DMS114 treated with DMSO at 0.1 percent for 48 hours (cell line): Measurements from ENCODE around the gene ARFGAP3.

ENCODE experiments used
- DNase-seq: peaks from one replicate; lab custom pipeline; 2025; ENCODE audit not compliant: unreplicated experiment; lab: John Stamatoyannopoulos, UW

The ARFGAP3 gene

GRCh38 chr22:42825796-42826195 lies 31.3 kb downstream of the ARFGAP3 start:
- no peak for DNase-seq

GRCh38 chr22:42821386-42821785 lies 35.7 kb downstream of the ARFGAP3 start:
- no peak for DNase-seq

- no peak for DNase-seq
These were observed 36.9 kb downstream of the ARFGAP3 start for GRCh38 chr22:42820045-42820763.

GRCh38 chr22:42819412-42820044 lies 37.5 kb downstream of the ARFGAP3 start:
- DNase-seq, result no peak

GRCh38 chr22:42817556-42817955 lies 39.5 kb downstream of the ARFGAP3 start:
- DNase-seq, result no peak

- DNase-seq, result no peak
These were observed 40.7 kb downstream of the ARFGAP3 start for GRCh38 chr22:42816336-42816735.

- DNase-seq, result no peak
These were observed 42.5 kb downstream of the ARFGAP3 start for GRCh38 chr22:42814616-42815015.

GRCh38 chr22:42814215-42814614 lies 42.9 kb downstream of the ARFGAP3 start:
- no peak for DNase-seq

- no peak for DNase-seq
These were observed 43.6 kb downstream of the ARFGAP3 start for GRCh38 chr22:42813501-42813900.

GRCh38 chr22:42811459-42811858 lies 45.6 kb downstream of the ARFGAP3 start:
- DNase-seq, result no peak

- DNase-seq, result no peak
These were observed 48.6 kb downstream of the ARFGAP3 start for GRCh38 chr22:42808521-42808920.

- no peak for DNase-seq
These were observed 49.9 kb downstream of the ARFGAP3 start for GRCh38 chr22:42807185-42807584.

- DNase-seq, result no peak
These were observed 50.9 kb downstream of the ARFGAP3 start for GRCh38 chr22:42805998-42806830.

GRCh38 chr22:42805016-42805997 lies 51.8 kb downstream of the ARFGAP3 start:
- DNase-seq, result no peak

- DNase-seq, result no peak
These were observed 53.7 kb downstream of the ARFGAP3 start for GRCh38 chr22:42803389-42803788.

- no peak for DNase-seq
These were observed 55.6 kb downstream of the ARFGAP3 start for GRCh38 chr22:42801252-42802080.

- no peak for DNase-seq
These were observed 56.4 kb downstream of the ARFGAP3 start for GRCh38 chr22:42800451-42801251.

- DNase-seq, result no peak
These were observed 57.3 kb downstream of the ARFGAP3 start for GRCh38 chr22:42799461-42800405.
